IPS DF 4.7 (cell line): ENCODE data around the gene CLPTM1.
"Not testable (repeated sequence)": the region's sequence is repeated elsewhere in the genome, so short reads cannot be mapped to it uniquely, and the experiment has no call there.

ENCODE experiments used
- DNase-seq: peaks from one replicate; pipeline ENCODE4 v3.0.0-alpha.2; 2013; ENCODE audit warnings: low spot score; ENCODE audit errors: extremely low read depth

The CLPTM1 gene

GRCh38 chr19:44939668-44940067, 15.5 kb upstream of the CLPTM1 start:
- DNase-seq = no peak

GRCh38 chr19:44942067-44942571, 13.1 kb upstream of the CLPTM1 start, which contains the start of gene APOC4:
Gene APOC4, plus strand, starts transcription at chr19:44942237. Its CDS starts 41 bp downstream, at chr19:44942278.
- no peak for DNase-seq

DNA sequence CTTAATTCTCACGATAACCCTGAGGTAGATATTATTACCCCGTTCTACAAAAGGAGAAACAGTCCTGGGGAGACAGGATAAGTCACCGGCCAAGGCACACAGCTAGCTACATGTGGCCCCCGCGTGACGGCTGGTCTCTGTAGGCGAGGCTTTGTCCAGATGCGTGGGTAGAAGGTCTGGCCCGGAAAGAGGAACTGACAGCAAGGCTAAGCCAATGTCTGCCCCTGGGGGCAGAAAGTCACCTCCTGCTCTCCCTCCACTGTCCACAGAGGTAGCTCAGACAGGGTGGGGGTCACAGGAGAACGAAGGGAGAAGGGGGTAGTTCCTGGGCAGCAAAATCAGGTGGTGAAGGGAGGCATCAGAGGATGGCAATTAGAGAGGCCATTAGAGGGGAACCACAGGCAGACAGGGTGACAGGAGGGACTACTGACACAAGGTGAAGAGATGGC, 11.4 kb upstream of the CLPTM1 start:
- DNase-seq = no peak

GRCh38 chr19:44947041-44947581, 8.1 kb upstream of the CLPTM1 start:
- no peak for DNase-seq

- DNase-seq = no peak
Observed at GRCh38 chr19:44948237-44948636, 6.9 kb upstream of the CLPTM1 start.

- no peak for DNase-seq
Observed at GRCh38 chr19:44948763-44949374, 6.3 kb upstream of the CLPTM1 start.

GRCh38 chr19:44949550-44949949, 5.6 kb upstream of the CLPTM1 start:
- no peak for DNase-seq

DNA sequence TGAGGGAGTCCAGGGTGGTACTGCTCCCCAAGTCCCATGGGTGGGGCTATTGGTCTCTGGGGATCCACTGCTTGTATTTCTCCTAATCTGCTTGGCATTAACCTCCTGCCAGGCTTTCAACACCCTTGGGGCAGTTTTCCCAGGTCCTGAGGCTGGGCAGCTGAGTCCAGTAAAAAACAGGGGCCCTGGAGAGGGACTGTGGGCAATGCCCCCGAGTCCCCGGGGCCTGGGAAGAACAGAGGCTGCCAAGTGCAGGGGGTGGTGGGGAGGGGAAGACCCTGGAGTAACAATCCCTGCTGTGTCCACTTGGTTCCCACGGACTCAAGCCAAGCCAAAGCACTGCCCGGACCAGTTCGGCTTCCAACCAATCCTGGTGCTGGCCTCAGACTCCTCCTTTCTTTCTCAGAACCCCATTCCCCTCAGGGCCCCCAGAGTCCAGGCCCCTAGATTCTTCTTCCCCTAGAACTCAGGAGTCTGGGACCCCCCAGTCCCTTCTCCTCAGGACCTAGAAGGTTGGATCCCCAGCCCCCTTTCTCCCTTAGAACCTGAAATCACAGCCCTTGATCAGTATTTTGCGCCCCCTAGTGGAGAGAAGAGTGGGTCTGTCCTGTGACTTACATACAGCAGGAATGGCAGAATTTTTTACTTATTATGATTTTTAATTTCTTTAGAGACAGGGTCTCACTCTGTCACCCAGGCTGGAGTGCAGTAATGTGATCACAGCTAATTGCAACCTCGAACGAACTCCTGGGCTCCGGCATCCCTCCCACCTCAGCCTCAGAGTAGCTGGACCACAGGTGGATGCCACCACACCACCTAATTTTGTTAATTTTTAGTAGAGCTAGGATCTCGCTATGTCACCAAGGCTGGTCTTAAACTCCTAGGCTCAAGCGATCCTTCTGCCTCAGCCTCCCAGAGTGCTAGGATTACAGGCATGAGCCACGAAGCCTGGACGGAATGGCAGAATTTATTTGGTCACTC, 3.7 kb upstream of the CLPTM1 start:
- DNase-seq = peak; percentile 16

DNA sequence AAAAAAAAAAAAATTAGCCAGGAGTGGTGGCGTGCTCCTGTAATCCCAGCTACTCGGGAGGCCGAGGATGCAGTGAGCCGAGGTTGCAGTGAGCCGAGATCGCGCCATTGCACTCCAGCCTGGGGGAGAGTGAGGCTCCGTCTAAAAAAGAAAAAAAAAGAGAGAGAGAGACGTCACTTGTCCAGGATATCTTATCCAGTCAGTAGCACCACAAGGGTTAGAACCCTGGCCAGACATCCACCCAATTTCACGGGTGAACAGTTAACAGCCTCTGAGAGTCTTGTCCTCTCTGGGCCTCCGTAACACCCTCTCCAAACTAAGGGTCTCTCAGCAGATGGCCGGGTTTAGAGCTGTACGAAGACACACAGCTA, 917 bp upstream of the CLPTM1 start:
- no peak for DNase-seq

GRCh38 chr19:44955505-44956439, 592 bp downstream of the CLPTM1 start:
- no peak for DNase-seq

GRCh38 chr19:44957526-44957925, 2.3 kb downstream of the CLPTM1 start:
- DNase-seq = no peak

GRCh38 chr19:44958090-44958489, 2.9 kb downstream of the CLPTM1 start:
- no peak for DNase-seq

GRCh38 chr19:44959691-44960090, 4.5 kb downstream of the CLPTM1 start:
- DNase-seq = no peak

DNA sequence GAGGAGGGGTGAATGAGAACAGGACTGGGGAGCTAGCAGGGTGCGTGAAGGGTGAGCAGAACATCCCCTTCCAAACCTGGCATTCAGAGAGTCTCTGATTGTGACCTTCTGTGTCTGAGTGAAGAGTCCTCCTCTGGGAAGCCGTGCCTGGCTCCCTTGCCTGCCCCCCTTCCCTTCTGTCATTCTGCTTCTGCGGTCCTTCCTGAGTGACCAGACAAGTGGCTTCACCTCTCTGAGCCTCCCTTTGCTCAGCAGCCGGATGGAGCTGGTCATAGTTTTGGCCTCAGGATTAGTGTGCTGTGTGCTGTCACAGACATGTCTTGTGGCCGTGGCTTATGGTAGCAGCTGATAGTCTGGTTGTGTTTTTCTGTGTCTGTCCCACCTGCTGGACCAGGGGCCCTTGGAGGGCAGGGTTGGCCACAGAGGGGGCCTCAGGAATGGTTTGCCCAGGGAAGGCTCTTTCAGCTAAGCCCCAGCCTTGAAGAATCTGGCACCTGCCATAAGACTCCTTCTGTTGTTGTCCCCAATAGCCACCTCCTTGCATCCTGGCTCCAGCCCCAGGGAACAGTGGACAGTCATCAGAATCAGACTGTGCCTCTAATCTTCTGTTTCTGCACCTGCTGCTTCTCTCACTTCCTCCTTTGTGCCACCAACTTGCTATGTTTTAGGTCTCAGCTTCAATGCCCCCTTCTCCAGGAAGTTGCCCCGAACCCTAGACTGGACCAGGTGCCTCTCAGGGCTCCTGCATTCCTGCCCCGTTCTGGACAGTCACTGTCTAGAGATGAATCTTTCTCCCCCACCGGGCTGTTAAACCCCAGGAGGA, 5.9 kb downstream of the CLPTM1 start:
- no peak for DNase-seq

- DNase-seq = no peak
Observed at GRCh38 chr19:44961821-44962220, 6.6 kb downstream of the CLPTM1 start.

- no peak for DNase-seq
Observed at GRCh38 chr19:44968118-44968517, 12.9 kb downstream of the CLPTM1 start.

DNA sequence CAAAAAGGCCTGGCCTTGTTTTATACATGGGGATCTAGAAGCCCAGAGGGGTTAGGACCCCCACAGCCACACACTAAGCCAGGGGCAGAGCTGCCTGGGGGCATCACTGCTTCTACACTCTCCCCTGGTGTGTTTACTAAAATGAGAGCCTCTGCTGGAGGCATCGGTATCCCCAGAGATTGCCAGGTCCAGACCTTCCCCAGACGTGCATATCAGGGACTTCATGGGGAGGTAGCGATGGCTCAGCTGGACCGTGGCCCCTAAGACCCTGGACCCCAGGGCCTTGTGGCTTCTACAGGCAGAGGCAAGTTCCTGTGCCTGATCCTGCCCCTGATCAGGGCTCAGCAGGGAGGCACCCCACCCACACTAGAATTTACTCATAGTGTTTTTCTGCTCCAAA, 13.5 kb downstream of the CLPTM1 start:
- DNase-seq = no peak

DNA sequence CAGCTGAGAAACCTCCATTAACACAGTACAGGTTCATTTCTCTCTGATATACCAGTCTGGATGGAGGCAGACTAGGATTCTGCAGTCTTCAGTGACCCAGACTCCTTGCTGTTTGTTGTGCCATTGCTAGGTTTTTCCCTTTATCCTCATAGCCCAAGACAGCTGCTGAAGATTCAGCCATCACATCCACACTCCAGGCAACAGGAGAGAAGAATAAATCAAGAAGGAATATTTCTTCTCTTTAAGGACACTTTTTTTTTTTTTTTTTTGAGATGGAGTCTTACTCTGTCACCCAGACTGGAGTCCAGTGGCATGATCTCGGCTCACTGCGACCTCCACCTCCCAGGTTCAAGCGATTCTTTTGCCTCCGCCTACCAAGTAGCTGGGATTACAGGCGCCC, 14.3 kb downstream of the CLPTM1 start:
- DNase-seq = no peak

DNA sequence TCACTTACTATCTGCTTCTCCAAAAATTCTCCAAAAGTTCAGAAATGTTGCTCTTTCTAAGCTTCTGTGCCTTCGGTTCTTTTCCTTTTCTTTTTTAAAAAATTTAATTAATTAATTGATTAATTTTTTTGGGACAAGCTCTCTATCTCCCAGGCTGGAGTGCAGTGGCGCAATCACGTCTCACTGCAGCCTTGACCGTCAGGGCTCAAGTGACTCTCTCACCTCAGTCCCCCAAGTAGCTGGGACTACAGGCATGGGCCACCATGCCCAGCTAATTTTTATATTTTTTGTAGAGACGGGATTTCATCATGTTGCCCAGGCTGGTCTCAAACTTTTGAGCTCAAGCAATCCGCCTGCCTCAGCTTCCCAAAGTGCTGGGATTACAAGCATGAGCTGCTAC, 16.3 kb downstream of the CLPTM1 start:
- not testable (repeated sequence) for DNase-seq

GRCh38 chr19:44972802-44973201, 17.6 kb downstream of the CLPTM1 start:
- no peak for DNase-seq
